Measurements from ENCODE around the gene MORN1.

Gene MORN1

GRCh38 chr1:2372551-2373490 is 18.5 kb downstream of the MORN1 start:
- H3K4me3 ChIP-seq (ENCODE audit: low read depth, low read length): no peak overlapping the region
- no peak for TF ChIP-seq CTCF (IDR thresholded peaks at IDR 0.05; ENCODE audit: low read depth, low read length)

- H3K4me3 ChIP-seq (ENCODE audit: low read depth, low read length): no peak overlapping the region
- no peak for TF ChIP-seq CTCF (IDR thresholded peaks at IDR 0.05; ENCODE audit: low read depth, low read length)
Observed at GRCh38 chr1:2368053-2368744, 23.2 kb downstream of the MORN1 start.

GRCh38 chr1:2363847-2364513 is 27.4 kb downstream of the MORN1 start:
- H3K4me3 ChIP-seq (ENCODE audit: low read depth, low read length): no peak overlapping the region
- no peak for TF ChIP-seq CTCF (IDR thresholded peaks at IDR 0.05; ENCODE audit: low read depth, low read length)

DNA sequence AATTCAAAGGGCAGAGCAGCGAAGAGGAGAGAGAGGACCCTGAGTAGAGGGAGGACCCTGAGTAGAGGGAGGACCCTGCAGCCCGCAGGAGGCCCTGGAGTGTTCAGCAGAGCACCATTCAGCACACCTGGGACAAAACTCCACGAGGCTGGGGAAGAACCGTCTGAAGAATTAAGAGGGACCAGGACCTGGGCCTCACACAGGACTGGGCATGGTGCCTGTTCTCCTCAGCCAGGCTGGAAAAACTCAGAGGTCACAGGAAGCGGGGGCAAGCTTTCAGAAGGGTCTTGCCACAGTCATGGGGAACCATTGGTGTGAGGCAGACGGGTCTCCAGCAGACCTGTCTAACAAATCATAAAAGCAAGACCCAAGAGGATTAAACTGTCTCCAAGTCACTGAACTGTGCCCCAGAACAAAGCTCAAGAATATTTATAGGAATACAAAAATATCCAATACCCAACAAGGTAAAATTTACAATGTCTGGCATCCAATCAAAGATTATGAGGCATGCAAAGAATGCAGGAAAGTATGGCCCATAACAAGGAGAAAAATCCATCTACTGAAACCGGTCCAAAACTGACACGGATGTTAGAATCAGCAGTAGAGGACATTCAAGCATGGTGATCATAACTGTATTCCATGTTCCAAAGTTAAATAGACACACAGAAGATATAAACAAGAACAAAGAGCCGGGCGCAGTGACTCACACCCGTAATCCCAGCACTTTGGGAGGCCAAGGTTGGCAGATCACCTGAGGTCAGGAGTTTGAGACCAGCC is 30.6 kb downstream of the MORN1 start:
- no peak for TF ChIP-seq CTCF (IDR thresholded peaks at IDR 0.05; ENCODE audit: low read depth, low read length)
- H3K4me3 ChIP-seq (ENCODE audit: low read depth, low read length): no peak overlapping the region

- no peak for TF ChIP-seq CTCF (IDR thresholded peaks at IDR 0.05; ENCODE audit: low read depth, low read length)
- no peak overlapping the region for H3K4me3 ChIP-seq (ENCODE audit: low read depth, low read length)
Observed at GRCh38 chr1:2358651-2359640, 32.4 kb downstream of the MORN1 start.

GRCh38 chr1:2358072-2358471 is 33.3 kb downstream of the MORN1 start:
- no peak overlapping the region for H3K4me3 ChIP-seq (ENCODE audit: low read depth, low read length)
- TF ChIP-seq CTCF (IDR thresholded peaks at IDR 0.05; ENCODE audit: low read depth, low read length): no peak
